SU-DHL-6 (cell line): Measurements from ENCODE around the gene GPT2.

Experiments
- H2AFZ ChIP-seq: fragments of 200-600 bp; sonication (generic); 2 replicates; pipeline ENCODE4 v1.6.1; 2014; ENCODE audit warnings: low read depth, mild to moderate bottlenecking, moderate library complexity, mixed read lengths, antibody characterized with exemption, low read length; ENCODE audit not compliant: severe bottlenecking
- H3F3A ChIP-seq: fragments of 200-600 bp; shearing (Covaris generic); 2 replicates; pipeline ENCODE4 v1.6.0; 2016; ENCODE audit warnings: antibody characterized with exemption, mild to moderate bottlenecking; ENCODE audit not compliant: insufficient read depth
- H3K27ac ChIP-seq: fragments of 200-600 bp; sonication (generic); 2 replicates; pipeline ENCODE4 v1.5.1; 2016; ENCODE audit warnings: low read depth, mild to moderate bottlenecking, low read length, moderate library complexity, mixed read lengths
- H3K27me3 ChIP-seq: fragments of 200-600 bp; sonication (generic), shearing (Covaris generic); 2 replicates; pipeline ENCODE4 v1.6.0; 2014; ENCODE audit warnings: mild to moderate bottlenecking, low read length
- H3K36me3 ChIP-seq: fragments of 200-600 bp; sonication (generic); 2 replicates; pipeline ENCODE4 v1.6.1; 2014; ENCODE audit warnings: mild to moderate bottlenecking, low read length, mixed read lengths
- H3K4me2 ChIP-seq: fragments of 300-600, 200-600 bp; shearing (Covaris generic), sonication (generic); 2 replicates; pipeline ENCODE4 v1.6.0; 2014; ENCODE audit warnings: low read length, low read depth, mild to moderate bottlenecking; ENCODE audit not compliant: poor library complexity, severe bottlenecking
- H3K4me3 ChIP-seq: fragments of 200-600 bp; sonication (generic); 2 replicates; pipeline ENCODE4 v1.5.1; 2014; ENCODE audit warnings: antibody characterized with exemption, low read length, mild to moderate bottlenecking, mixed read lengths; ENCODE audit not compliant: insufficient read depth, poor library complexity, severe bottlenecking
- H3K79me2 ChIP-seq: fragments of 200-600 bp; sonication (generic); 2 replicates; pipeline ENCODE4 v1.6.1; 2014; ENCODE audit warnings: mild to moderate bottlenecking, low read length, moderate library complexity; ENCODE audit not compliant: insufficient read depth
- H3K9ac ChIP-seq: fragments of 200-600 bp; sonication (generic); 2 replicates; pipeline ENCODE4 v1.7.0; 2014; ENCODE audit warnings: mild to moderate bottlenecking, low read length
- H3K9me2 ChIP-seq: fragments of 200-600 bp; sonication (generic); replicated peaks from 2 replicates; pipeline ENCODE4 v1.6.1; 2014; ENCODE audit warnings: low read length; ENCODE audit not compliant: insufficient read depth
- H3K9me3 ChIP-seq: fragments of 200-600 bp; sonication (generic); 2 replicates; pipeline ENCODE4 v1.6.1; 2014; ENCODE audit warnings: low read length, mixed read lengths; ENCODE audit not compliant: insufficient read depth
- H4K20me1 ChIP-seq: fragments of 200-600 bp; sonication (generic); 2 replicates; pipeline ENCODE4 v1.6.1; 2014; ENCODE audit warnings: low read depth, mild to moderate bottlenecking, antibody characterized with exemption, low read length, moderate library complexity, mixed read lengths
- EZH2phosphoT487 ChIP-seq: fragments of 200-600 bp; sonication (generic), shearing (Covaris generic); conservative IDR thresholded peaks from 2 replicates; pipeline ENCODE4 v1.6.1; 2018; ENCODE audit warnings: mild to moderate bottlenecking, antibody characterized with exemption, low read length, moderate library complexity, mixed read lengths
- TF ChIP-seq, protein P1 (sequence below): fragments of 200-600 bp; sonication (generic); IDR thresholded peaks from one replicate; pipeline ENCODE4 v1.5.1; 2017; ENCODE audit warnings: antibody characterized with exemption, mild to moderate bottlenecking, low read length, moderate library complexity; ENCODE audit not compliant: insufficient read depth, poor library complexity, severe bottlenecking

The GPT2 gene

DNA sequence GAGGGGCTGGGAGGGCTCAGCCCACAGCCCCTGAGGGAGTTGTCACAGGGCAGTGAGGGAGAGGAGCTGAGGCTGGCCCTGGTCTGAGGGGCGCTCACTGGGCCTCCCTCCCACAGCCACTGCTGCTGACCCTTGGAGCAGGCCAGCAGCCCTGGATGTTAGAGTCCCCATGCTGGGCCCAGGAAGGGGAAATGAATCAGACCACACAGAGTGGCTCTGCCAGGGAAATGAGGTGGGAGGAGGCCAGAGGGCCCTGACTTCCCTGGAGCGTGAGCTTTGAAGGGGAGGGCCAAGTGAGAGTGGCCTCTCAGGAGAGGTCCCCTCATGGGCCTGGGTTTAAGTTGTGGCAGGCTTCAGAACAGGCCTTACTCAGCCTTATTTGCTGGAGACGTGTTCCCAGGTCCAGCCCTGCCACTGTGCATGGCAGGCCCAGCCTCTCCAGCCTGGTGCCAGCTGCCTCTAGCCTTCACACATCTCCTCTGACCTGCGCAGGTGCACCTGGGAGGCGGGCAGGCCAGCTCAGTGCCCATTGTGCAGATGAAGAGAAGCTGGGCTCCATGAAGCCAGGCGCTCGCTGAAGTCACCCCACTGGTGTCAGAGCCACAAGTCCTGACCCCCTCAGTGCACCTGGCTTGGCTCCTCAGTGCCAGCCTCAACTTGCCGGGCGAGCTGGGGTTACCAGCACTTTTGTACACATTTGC, 15.4 kb downstream of the GPT2 start:
- Histone ChIP-seq H3K9ac (no peak overlapping the region), H3K36me3 (no peaks in the 10 kb centered on the region), H3K9me3 (no peaks in the 10 kb centered on the region), H2AFZ (no peak overlapping the region), H4K20me1 (no peaks in the 10 kb centered on the region), H3K4me2 (no peak overlapping the region), H3K79me2 (peaks cover 5% of the 10 kb centered on the region; the same call in 1 of the 2 replicates), H3K9me2 (no peaks in the 10 kb centered on the region), H3K4me3 (no peak overlapping the region), H3K27ac (no peak overlapping the region), H3K27me3 (no peaks in the 10 kb centered on the region), H3F3A (no peaks in the 10 kb centered on the region)
- TF ChIP-seq, protein P1, sequence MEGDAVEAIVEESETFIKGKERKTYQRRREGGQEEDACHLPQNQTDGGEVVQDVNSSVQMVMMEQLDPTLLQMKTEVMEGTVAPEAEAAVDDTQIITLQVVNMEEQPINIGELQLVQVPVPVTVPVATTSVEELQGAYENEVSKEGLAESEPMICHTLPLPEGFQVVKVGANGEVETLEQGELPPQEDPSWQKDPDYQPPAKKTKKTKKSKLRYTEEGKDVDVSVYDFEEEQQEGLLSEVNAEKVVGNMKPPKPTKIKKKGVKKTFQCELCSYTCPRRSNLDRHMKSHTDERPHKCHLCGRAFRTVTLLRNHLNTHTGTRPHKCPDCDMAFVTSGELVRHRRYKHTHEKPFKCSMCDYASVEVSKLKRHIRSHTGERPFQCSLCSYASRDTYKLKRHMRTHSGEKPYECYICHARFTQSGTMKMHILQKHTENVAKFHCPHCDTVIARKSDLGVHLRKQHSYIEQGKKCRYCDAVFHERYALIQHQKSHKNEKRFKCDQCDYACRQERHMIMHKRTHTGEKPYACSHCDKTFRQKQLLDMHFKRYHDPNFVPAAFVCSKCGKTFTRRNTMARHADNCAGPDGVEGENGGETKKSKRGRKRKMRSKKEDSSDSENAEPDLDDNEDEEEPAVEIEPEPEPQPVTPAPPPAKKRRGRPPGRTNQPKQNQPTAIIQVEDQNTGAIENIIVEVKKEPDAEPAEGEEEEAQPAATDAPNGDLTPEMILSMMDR: no peak
- no peak for TF ChIP-seq EZH2phosphoT487

DNA sequence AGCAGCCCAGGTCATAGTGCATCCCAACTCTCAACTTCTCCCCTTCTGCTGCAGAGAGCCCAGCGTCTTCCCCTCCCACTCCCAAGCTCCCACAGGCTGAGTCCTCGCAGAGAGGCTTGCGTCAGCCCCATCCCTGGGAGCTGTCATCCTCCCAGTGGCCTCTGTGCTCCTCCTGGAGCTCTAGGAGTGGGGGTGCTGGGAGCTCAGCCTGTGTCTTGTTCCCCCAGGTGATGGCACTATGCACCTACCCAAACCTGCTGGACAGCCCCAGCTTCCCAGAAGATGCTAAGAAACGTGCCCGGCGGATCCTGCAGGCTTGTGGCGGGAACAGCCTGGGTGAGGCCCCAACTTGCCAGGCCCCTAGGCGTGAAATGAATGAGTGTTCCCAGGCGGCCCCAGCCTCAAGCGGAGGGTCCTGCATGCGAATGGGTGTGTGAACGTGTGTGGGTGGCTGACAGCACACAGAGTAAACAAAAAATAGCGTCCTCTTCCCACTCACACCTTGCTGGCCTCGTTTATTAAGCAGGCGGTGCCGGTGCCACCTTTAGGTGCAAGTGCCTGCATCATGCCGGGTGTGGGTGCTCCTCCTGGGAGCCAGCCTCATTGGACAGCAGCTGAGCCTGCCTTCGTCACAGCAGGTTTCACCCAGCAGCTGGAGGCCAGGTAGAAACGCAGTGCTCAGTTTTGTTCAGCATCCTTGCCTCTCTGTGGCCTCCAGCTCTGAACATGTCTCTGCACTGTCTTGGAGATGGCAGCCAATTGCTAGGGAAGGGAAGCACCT, 16.5 kb downstream of the GPT2 start:
- Histone ChIP-seq H3K27ac (no peak overlapping the region), H3F3A (no peaks in the 10 kb centered on the region), H2AFZ (no peak overlapping the region), H3K27me3 (no peaks in the 10 kb centered on the region), H3K4me3 (no peak overlapping the region), H3K36me3 (no peaks in the 10 kb centered on the region), H3K9me3 (no peaks in the 10 kb centered on the region), H3K9ac (no peak overlapping the region), H3K79me2 (peaks cover 5% of the 10 kb centered on the region; the same call in 1 of the 2 replicates), H4K20me1 (no peaks in the 10 kb centered on the region), H3K4me2 (no peak overlapping the region), H3K9me2 (no peaks in the 10 kb centered on the region)
- TF ChIP-seq EZH2phosphoT487: no peak
- TF ChIP-seq, protein P1: no peak

DNA sequence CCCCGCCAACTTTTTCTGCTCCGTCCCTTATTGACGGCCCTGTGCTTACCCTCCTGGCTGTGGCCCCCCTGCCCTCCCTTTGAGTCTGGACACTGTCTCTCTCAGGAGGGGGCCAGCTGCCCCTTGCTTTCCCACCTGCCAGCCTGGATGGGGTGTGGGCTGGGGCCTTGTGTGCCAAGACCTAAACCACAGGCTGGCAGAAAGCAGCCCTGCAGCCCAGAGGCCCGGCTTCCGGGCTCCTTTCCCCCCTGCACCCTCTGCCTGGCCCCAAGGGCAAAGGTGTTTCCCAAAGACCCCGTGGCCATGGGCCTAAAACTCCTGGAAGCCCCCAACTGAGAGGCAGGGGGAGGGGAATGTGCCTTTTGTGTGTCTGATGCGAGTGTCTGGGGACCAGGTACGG, 17.5 kb downstream of the GPT2 start:
- H3K27ac ChIP-seq: no peak overlapping the region
- TF ChIP-seq, protein P1: no peak
- TF ChIP-seq EZH2phosphoT487: no peak
- no peaks in the 10 kb centered on the region for H3K27me3 ChIP-seq
- H4K20me1 ChIP-seq: no peaks in the 10 kb centered on the region
- no peak overlapping the region for H3K4me2 ChIP-seq
- H3K79me2 ChIP-seq: no peaks in the 10 kb centered on the region
- no peak overlapping the region for H3K4me3 ChIP-seq
- no peaks in the 10 kb centered on the region for H3K36me3 ChIP-seq
- no peak overlapping the region for H2AFZ ChIP-seq
- H3F3A ChIP-seq: no peaks in the 10 kb centered on the region
- H3K9ac ChIP-seq: no peak overlapping the region
- no peaks in the 10 kb centered on the region for H3K9me2 ChIP-seq
- H3K9me3 ChIP-seq: no peaks in the 10 kb centered on the region
